T-cell (primary cell): ENCODE data around the gene NXPH2. TPM values are rescaled to one million over a fixed set of nuclear protein-coding genes. Genes with fewer than 3 reads are reported as not detected.

Experiments
- ATAC-seq, 4 experiments: fragments of 200-7000 bp in 3 of 4; fragments of 150-1000 bp in 1 of 4; cut with Tn5 transposase; replicated peaks in 1 of 4; 1 replicate in 3 of 4; 2 replicates in 1 of 4; pipeline ENCODE4 v1.10.0; 2021; ENCODE audit warnings: moderate library complexity in 3 of 4, mild to moderate bottlenecking in 2 of 4, moderate number of reproducible peaks in 1 of 4
- CTCF ChIA-PET, 2 donors: fragments of 300-600 bp; sonication (Branson Sonifier 250); formaldehyde crosslinking; loops; one replicate each; lab custom pipeline; 2022; ENCODE audit warnings: antibody characterized with exemption in 2 of 2; lab: Charles Lee
- POLR2A ChIA-PET, 2 donors: fragments of 300-600 bp; sonication (Branson Sonifier 250); formaldehyde crosslinking; loops; one replicate each; lab custom pipeline; 2022; ENCODE audit warnings: antibody characterized with exemption in 2 of 2; lab: Charles Lee
- DNase-seq, 35 experiments: peaks; one replicate each; pipeline versions ENCODE4 v3.0.0 to v3.0.0-alpha.2; 2013 to 2023
- H3K27ac ChIP-seq: one replicate; pipeline ENCODE4 v1.5.1; 2013; ENCODE audit warnings: low read length
- H3K27me3 ChIP-seq, 2 experiments: replicated peaks in 1 of 2; 1 replicate in 1 of 2; 2 replicates in 1 of 2; pipeline versions ENCODE4 v1.6.1 to v1.7.0; 2013; ENCODE audit warnings: low read length in 1 of 2, mixed read lengths in 1 of 2; ENCODE audit not compliant: control insufficient read depth in 2 of 2, insufficient read depth in 2 of 2; ENCODE audit errors: extremely low read depth in 1 of 2
- H3K36me3 ChIP-seq, 2 donors: 1 replicate in 1 of 2; 2 replicates in 1 of 2; pipeline versions ENCODE4 v1.6.1 to v1.7.0; 2013; ENCODE audit warnings: low read length in 1 of 2; ENCODE audit not compliant: control insufficient read depth in 2 of 2, insufficient read depth in 1 of 2; ENCODE audit errors: extremely low read depth in 1 of 2
- H3K4me1 ChIP-seq, 2 experiments: 1 replicate in 1 of 2; 2 replicates in 1 of 2; pipeline versions ENCODE4 v1.6.1 to v1.7.0; 2013; ENCODE audit warnings: low read length in 2 of 2, mixed read lengths in 1 of 2; ENCODE audit not compliant: insufficient read depth in 2 of 2, control insufficient read depth in 1 of 2; ENCODE audit errors: extremely low read depth in 1 of 2
- H3K4me3 ChIP-seq, 2 donors: 1 replicate in 1 of 2; 2 replicates in 1 of 2; pipeline versions ENCODE4 v1.5.1 to v1.7.0; 2013; ENCODE audit warnings: mild to moderate bottlenecking in 2 of 2, low read length in 1 of 2, moderate library complexity in 1 of 2; ENCODE audit not compliant: control insufficient read depth in 1 of 2; ENCODE audit errors: extremely low read depth in 1 of 2
- H3K9me3 ChIP-seq: 2 replicates; pipeline ENCODE4 v1.7.0; 2013
- H3K27ac Mint-ChIP-seq, 2 donors: one replicate each; pipeline ENCODE4 v1.8.0; 2020 to 2021; ENCODE audit warnings: mild to moderate bottlenecking in 2 of 2, mixed read lengths in 2 of 2
- H3K27me3 Mint-ChIP-seq, 2 donors: one replicate each; pipeline ENCODE4 v1.8.0; 2021 to 2022; ENCODE audit warnings: mixed read lengths in 2 of 2
- H3K36me3 Mint-ChIP-seq: one replicate; pipeline ENCODE4 v1.8.0; 2021; ENCODE audit warnings: mixed read lengths
- H3K4me1 Mint-ChIP-seq, 3 donors: one replicate each; pipeline ENCODE4 v1.8.0; 2020 to 2022; ENCODE audit warnings: mixed read lengths in 3 of 3, mild to moderate bottlenecking in 1 of 3
- H3K4me3 Mint-ChIP-seq, 3 donors: one replicate each; pipeline ENCODE4 v1.8.0; 2020 to 2022; ENCODE audit warnings: mild to moderate bottlenecking in 3 of 3, mixed read lengths in 3 of 3, moderate library complexity in 3 of 3
- H3K9me3 Mint-ChIP-seq, 3 donors: one replicate each; pipeline ENCODE4 v1.8.0; 2020 to 2022; ENCODE audit warnings: mixed read lengths in 3 of 3
- WGBS: methylation state at CpG from one replicate; pipeline ENCODE4 v1.1.5; 2013; ENCODE audit warnings: missing lambda C conversion rate; ENCODE audit not compliant: insufficient coverage; 5-methylcytosine and 5-hydroxymethylcytosine counted together
- total RNA-seq, 35 experiments: library from RNA in 6 of 35; stranded (reverse) in 6 of 35; fragments of 120-200 nt in 1 of 35; gene quantifications; one replicate each; pipeline versions ENCODE4 v1.2.1 to v1.2.4 and lab custom pipeline; 2013 to 2026

NXPH2 gene
- total RNA-seq, 5 donors from 2014 or later (not counting 1 experiment from before 2014, with no cell fraction given): not detected

DNA sequence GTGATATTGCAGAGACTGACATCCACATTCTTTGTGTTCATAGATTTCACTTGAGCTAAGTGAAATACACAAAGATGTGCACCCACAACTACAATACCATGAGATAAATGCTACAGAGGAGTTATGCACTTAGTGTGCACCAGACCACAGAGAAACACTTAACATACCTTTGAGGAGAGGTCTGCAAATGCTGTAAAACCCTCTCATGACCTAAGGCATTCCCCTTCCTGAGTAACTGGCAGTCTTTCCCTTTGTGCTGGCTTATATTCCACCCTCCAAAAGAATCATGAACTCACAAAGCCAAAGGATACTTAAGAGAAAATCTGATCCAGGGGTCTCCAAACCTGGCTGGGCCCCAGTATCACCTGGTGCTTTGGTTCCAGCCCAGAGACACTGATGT is 16.2 kb downstream of the NXPH2 start:
- Histone ChIP-seq H3K4me3 (no peak overlapping the region), H3K27ac (no peak overlapping the region), H3K4me1 (no peaks in the 10 kb centered on the region), H3K36me3 (no peaks in the 10 kb centered on the region), H3K27me3 (no peaks in the 10 kb centered on the region), H3K9me3 (no peaks in the 10 kb centered on the region)
- DNase-seq (no peak), ATAC-seq (no peak)
- Mint-ChIP-seq H3K4me1 (no peaks in the 10 kb centered on the region), H3K36me3 (no peaks in the 10 kb centered on the region), H3K9me3 (no peaks in the 10 kb centered on the region), H3K4me3 (no peak overlapping the region), H3K27ac (no peak overlapping the region), H3K27me3 (peaks cover 6 to 10% of the 10 kb centered on the region in 2 donors)
- CTCF ChIA-PET: no interaction called here
- POLR2A ChIA-PET: no interaction called here

DNA sequence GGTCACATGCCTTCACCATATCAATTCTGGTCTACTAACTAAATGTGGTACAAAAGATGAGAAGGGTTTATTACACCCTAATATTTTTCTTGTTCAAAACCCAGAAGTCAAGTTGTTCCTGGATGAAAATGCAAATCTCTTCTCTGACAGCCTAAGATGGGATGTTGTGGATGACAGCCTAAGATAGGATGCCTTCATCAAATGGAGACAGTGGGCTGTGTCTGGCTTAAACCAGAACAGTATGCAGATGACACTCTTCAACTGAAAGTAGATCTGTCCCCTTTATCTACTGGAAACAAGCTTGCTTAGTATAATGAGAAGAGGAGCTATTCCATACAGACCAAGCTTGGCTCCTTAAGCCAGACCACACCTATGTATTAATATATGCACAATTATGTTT is 17.7 kb downstream of the NXPH2 start:
- no peaks in the 10 kb centered on the region for H3K27me3 ChIP-seq
- no peaks in the 10 kb centered on the region for H3K4me1 ChIP-seq
- H3K9me3 ChIP-seq: no peaks in the 10 kb centered on the region
- DNase-seq (no peak), ATAC-seq (no peak)
- H3K27ac ChIP-seq: no peak overlapping the region
- H3K36me3 ChIP-seq: no peaks in the 10 kb centered on the region
- Mint-ChIP-seq H3K9me3 (no peaks in the 10 kb centered on the region), H3K27ac (no peak overlapping the region), H3K4me3 (no peak overlapping the region), H3K4me1 (no peaks in the 10 kb centered on the region), H3K36me3 (no peaks in the 10 kb centered on the region), H3K27me3 (peaks cover 5 to 9% of the 10 kb centered on the region in 2 donors)
- CTCF ChIA-PET: interaction anchor here in 1 of 2 donors (0.6 kb wide), 1 partner anchor 815 kb away, joined by 3 read pairs; no protein-coding TSS in a partner anchor
- POLR2A ChIA-PET: interaction anchor here in 1 of 2 donors (0.6 kb wide), 1 partner anchor 87 kb away, joined by 3 read pairs; no protein-coding TSS in a partner anchor
- no peak overlapping the region for H3K4me3 ChIP-seq

- H3K4me1 ChIP-seq: no peaks in the 10 kb centered on the region
- no peak overlapping the region for H3K27ac Mint-ChIP-seq
- no peaks in the 10 kb centered on the region for H3K36me3 ChIP-seq
- ChIA-PET CTCF (no interaction called here), POLR2A (no interaction called here)
- no peaks in the 10 kb centered on the region for H3K9me3 ChIP-seq
- H3K4me1 Mint-ChIP-seq: no peaks in the 10 kb centered on the region
- no peak overlapping the region for H3K4me3 Mint-ChIP-seq
- peaks cover 8 to 10% of the 10 kb centered on the region in 2 donors for H3K27me3 Mint-ChIP-seq
- H3K27me3 ChIP-seq: no peaks in the 10 kb centered on the region
- ATAC-seq (no peak), DNase-seq (no peak)
- WGBS: no CpG with 5 or more reads among the region's 3 CpGs
- no peak overlapping the region for H3K4me3 ChIP-seq
- H3K9me3 Mint-ChIP-seq: no peaks in the 10 kb centered on the region
- H3K27ac ChIP-seq: no peak overlapping the region
- H3K36me3 Mint-ChIP-seq: no peaks in the 10 kb centered on the region
Measured at GRCh38 chr2:138760676-138761075, 19.5 kb downstream of the NXPH2 start.

GRCh38 chr2:138757384-138757783 is 22.8 kb downstream of the NXPH2 start:
- H3K4me3 ChIP-seq: no peak overlapping the region
- WGBS: 100% methylated on average over 2 of the region's 2 CpGs
- Mint-ChIP-seq H3K4me1 (no peaks in the 10 kb centered on the region), H3K9me3 (peaks cover 0 to 11% (median 9%) of the 10 kb centered on the region in 3 donors), H3K36me3 (no peaks in the 10 kb centered on the region), H3K4me3 (no peak overlapping the region), H3K27ac (no peak overlapping the region), H3K27me3 (peaks cover 8 to 10% of the 10 kb centered on the region in 2 donors)
- ATAC-seq (no peak), DNase-seq (no peak)
- no peaks in the 10 kb centered on the region for H3K9me3 ChIP-seq
- no peaks in the 10 kb centered on the region for H3K36me3 ChIP-seq
- H3K4me1 ChIP-seq: no peaks in the 10 kb centered on the region
- ChIA-PET CTCF (no interaction called here), POLR2A (no interaction called here)
- no peak overlapping the region for H3K27ac ChIP-seq
- no peaks in the 10 kb centered on the region for H3K27me3 ChIP-seq

DNA sequence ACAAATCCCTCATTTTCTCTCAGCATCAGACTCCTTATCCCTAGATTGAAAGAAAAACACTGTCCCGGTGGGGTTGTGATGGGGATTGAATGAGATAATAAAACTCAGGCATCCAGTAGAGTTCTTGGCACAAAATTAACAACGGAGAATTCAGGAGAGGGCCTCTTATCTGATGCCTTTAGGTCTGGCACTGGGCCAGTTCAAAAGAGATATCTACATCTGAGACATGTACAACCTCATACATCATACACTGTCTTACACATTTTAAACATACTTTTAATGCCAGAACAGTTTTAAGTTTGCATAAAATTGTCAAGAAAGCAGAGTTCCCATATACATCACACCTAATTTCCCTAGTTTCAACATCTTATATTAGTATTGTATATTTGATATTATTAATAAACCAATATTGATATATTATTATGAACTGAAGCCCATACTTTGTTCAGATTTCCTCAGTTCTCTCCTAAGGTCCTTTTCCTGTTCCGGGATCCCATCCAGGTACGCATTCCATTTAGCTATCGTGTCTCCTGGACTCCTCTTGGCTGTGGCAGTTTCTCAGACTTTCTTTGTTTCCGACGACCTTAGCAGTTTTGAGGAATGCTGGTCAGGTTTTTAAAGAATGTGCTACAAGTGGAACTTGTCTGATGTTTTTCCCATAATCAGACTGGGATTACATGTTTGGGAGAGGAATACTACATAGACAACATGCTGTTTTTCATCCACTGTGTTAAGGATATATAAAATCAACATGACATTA is 27.8 kb downstream of the NXPH2 start:
- Mint-ChIP-seq H3K36me3 (no peaks in the 10 kb centered on the region), H3K4me1 (no peaks in the 10 kb centered on the region), H3K27me3 (peaks cover 0 to under 1% of the 10 kb centered on the region in 2 donors), H3K4me3 (no peak overlapping the region), H3K9me3 (peaks cover 0 to 11% (median 9%) of the 10 kb centered on the region in 3 donors), H3K27ac (no peak overlapping the region)
- ChIA-PET POLR2A (interaction anchor here in 1 of 2 donors (0.5 kb wide), 1 partner anchor 647 kb away, joined by 4 read pairs; no protein-coding TSS in a partner anchor), CTCF (no interaction called here)
- Histone ChIP-seq H3K36me3 (no peaks in the 10 kb centered on the region), H3K9me3 (no peaks in the 10 kb centered on the region), H3K4me1 (no peaks in the 10 kb centered on the region), H3K4me3 (no peak overlapping the region), H3K27ac (no peak overlapping the region), H3K27me3 (no peaks in the 10 kb centered on the region)
- 100% methylated on average over 1 of the region's 7 CpGs for WGBS
- DNase-seq: no peak
- ATAC-seq: no peak

GRCh38 chr2:138744713-138745112 is 35.5 kb downstream of the NXPH2 start:
- no peaks in the 10 kb centered on the region for H3K9me3 Mint-ChIP-seq
- H3K4me1 Mint-ChIP-seq: no peaks in the 10 kb centered on the region
- H3K27me3 Mint-ChIP-seq: no peaks in the 10 kb centered on the region
- ChIA-PET CTCF (no interaction called here), POLR2A (no interaction called here)
- H3K36me3 ChIP-seq: no peaks in the 10 kb centered on the region
- no peaks in the 10 kb centered on the region for H3K4me1 ChIP-seq
- 0% methylated on average over 2 of the region's 3 CpGs for WGBS
- H3K27ac ChIP-seq: no peak overlapping the region
- no peaks in the 10 kb centered on the region for H3K9me3 ChIP-seq
- no peak overlapping the region for H3K27ac Mint-ChIP-seq
- H3K27me3 ChIP-seq: no peaks in the 10 kb centered on the region
- no peak overlapping the region for H3K4me3 ChIP-seq
- ATAC-seq: no peak
- H3K4me3 Mint-ChIP-seq: no peak overlapping the region
- no peak for DNase-seq
- no peaks in the 10 kb centered on the region for H3K36me3 Mint-ChIP-seq
